GM21423 (cell line): ENCODE data around the gene AIPL1.

Source experiments
- ATAC-seq: cut with Tn5 transposase; IDR thresholded peaks from one replicate; pipeline ENCODE4 v1.9.1; 2021; ENCODE audit warnings: mild to moderate bottlenecking, moderate library complexity; ENCODE audit not compliant: unreplicated experiment

AIPL1 gene

DNA sequence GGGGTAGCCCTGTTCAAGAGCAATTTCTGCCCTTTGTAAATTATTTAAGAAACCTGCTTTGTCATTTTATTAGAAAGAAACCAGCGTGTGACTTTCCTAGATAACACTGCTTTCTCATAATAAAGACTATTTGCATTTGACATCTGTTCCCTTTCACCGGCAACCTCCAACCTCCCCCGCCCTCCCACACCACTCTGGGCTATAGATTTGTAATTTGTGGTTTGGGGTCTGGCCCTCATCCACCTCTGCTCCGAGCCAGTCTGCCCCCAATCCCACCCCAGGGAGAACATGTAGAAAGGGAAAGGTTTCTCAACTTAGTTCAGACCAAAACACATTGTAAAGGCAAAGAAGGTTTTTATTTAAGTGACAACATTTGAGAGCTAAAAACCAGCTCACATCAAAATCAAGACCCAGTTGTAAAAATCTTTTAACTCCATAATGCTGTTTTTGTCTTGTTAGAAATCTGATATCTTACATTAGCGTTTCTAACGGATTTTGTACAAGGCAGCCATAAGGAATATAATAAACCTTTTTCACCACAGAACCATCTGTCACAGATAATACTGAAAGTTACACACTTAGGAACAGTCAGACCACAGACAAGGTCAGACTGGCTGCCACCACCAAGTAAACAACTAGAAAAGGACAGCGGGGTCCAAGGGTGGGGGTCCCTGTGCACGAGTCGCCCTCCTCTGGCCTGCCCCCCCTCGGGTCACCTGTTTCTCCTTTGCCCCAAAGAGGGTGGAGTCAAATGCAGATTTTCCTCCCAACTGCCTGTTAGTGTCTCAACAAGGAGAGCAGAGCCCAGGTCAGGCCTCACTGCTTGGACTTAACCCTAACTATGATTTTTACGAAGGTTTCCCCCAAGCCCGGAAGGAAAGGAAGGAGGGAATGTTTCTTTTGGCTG, 16.3 kb upstream of the AIPL1 start:
- ATAC-seq = no peak

DNA sequence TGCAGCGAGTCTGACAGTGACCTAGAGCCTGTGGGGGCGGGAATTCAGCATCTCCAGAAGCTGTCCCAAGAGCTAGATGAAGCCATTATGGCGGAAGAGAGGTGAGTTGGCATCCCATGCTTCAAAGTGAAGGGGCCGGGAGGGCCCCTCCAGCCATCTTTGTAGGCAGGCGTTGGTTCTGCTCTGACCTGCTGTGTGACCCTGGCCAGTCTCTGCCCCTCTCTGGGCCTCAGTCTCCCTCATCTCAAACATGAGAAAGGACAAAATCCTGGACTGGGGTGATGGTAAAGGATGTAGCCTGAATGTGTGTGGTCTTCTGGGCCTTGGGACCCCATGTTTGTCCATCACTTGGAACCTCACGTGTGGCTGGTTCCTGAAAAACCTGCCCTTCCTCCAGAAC, 14.4 kb upstream of the AIPL1 start:
- no peak for ATAC-seq

DNA sequence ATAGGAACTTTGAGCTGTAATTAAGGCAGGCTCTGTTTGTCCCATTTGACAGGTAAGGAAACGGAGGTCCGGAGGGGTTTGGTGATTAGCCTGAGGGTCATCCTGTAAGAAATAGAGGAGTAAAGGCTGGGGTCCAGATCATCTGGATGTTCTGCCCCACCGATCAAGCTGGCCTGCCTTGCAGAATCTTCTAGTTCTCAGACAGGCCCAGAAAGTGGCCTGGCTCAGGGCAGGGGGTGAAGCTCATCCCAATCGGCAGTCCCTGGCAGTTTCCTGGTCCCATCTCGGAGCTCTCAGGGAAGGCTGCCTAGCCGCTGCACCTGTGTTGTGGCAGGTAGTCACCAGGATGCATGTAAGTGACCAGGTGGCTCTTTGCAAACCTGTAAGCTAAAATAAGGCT, 13.6 kb upstream of the AIPL1 start:
- no peak for ATAC-seq

DNA sequence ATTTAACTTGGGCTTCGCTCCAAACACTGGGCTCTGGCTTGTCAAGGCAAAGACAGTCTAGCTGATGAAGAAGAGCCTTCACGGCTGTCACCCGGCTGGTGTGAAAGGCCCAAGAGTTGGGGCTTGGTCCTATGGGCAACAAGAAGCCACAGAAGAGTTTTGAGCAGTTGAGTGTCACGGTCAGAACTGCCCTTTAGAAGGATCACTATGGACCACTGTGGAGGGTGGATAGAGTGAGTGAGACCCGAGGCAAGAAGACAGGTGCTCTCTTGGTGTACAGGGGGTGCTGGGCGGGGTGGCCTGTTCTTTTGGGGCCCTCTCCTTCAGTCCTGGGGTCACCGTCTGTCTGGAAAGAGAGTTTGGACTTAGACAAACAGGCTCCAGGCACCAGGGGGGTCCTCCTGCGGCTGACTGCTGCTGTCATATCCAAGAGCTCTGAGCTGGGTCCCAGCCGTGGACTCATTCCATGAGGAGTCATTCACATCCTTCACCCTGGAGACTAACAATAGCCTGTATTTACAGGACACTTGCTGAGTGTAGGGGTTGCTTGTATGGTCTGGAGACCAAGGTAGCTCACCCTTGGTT, 11.7 kb upstream of the AIPL1 start:
- no peak for ATAC-seq

DNA sequence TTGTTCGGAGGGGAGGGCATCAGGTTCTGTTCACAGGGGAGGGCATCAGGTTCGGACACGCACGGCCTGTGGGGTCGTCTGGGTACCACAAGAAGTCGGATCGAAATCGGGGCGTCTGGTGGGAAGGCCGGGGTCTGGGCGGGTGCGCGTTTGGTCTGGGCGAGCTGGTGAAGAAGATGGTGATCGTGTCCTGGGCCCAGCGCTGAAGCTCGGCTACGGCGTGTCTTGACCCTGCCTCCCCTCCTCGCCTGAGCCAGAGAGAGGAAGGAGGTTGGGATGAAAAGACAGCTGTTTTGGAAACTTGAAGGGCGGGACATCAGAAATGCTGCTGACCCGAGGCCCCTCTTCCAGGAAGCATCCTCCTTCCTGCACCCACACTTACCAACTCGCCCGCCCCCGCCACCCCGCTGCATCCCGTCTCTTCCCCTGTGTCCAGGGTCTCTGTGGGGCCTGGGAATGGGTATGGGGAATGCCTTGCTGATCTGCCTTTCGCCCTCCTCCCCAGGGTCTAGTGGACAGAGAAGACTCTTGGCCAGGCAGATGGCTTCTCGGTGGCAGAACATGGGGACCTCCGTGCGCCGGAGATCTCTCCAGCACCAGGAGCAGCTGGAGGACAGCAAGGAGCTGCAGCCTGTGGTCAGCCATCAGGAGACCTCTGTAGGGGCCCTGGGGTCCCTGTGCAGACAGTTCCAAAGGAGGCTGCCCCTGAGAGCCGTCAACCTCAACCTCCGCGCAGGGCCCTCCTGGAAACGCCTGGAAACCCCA, 9.8 kb upstream of the AIPL1 start:
- no peak for ATAC-seq

DNA sequence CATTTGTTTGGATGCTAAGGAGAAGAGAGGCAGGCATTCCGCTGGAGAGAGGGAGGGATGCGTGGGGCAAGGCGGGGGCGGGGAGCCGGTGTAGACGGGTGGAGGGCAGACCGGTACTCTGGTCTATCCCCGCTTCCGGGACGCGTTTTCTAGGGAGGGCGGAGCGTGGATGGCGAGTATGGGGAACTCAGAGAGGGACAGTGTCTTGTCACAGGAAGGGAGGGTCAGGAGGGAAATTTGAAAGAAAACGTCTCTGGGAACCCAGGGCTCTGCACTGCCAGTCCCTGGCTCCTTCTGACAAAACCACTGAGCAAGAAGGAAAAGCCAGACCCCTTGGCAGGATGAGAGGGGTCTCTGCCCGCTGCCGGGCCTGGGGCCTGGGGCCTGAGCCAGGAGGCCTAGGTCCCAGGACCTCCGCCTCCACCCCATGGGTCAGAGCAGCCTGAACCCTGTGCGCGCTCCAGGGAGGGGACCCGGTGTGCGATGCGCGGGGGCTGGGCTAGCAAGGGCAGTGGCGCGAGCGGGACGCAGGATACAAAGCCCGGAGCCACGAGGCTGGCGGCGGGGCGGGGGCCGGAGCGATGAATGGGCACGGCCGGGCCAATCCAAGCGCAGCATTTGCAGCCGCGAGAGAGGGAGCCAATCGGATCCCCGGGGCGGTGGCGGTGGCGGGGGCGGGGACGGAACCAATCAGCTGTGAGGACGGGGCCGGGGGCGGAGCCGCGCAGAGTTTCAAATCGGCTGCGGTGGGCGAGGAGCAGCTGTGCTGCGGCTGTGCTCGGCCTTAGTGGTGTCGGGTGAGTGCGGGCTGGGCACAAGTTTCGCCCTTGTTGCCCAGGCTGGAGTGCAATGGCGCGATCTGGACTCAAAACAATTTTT, 9.0 kb upstream of the AIPL1 start, which contains the start of gene PIMREG:
PIMREG (plus strand) TSS at position 764 of the 879 bp plus-strand sequence. CDS start 656 bp downstream, outside the sequence.
- peak; percentile 87 for ATAC-seq

DNA sequence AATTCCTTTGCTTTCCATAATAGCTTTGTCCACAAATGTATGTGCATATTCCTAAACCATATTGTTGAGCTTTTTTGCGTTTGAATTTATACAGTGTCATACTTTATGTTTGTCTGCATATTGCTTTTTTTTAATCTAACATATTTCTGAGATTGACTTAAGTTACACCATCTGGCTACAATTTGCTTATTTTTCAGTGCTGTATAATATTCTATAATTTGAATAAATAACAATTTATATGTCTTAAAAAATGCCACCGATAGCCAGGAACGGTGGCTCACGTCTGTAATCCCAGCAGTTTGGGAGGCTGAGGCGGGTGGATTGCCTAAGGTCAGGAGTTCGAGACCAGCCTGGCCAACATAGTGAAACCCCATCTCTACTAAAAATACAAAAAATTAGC, 7.9 kb upstream of the AIPL1 start:
- no peak for ATAC-seq

DNA sequence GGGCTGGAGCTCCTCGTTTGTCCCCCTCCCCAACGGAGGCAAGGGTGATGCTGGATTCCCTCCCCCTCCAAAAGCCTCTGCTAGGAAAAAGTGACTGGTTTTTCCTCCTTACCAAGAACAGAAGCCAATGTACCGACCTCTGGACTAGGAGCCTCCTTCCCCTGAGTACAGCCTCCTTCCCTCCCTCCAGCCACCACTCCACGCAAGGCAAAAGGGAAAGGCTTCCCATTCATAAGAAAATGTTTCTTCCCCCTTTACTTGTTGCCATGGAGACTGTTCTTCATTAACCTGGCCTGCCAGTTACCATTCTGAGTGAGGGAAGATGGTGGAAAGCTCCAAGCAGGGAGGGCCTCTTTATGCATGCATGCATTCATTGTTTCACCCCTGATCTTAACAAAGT, 5.0 kb upstream of the AIPL1 start:
- ATAC-seq = no peak

DNA sequence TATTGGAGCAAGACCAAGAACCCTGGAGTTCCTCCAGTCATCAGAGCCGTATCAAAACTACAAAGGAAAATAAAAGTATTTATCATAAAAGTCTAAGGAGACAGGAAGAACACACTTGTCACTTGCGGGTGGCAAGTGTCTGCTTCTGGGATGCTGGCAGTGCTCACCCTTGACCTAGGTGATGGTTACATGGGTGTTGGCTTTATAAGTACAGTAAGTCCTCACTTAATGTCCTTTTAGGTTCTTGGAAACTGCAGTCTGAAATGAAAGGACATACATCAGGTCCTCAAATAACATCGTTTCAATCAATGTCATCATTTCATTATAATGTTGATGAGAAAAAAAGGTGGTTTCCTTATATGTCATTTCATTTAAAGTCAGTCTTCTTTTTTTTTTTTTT, 3.0 kb upstream of the AIPL1 start:
- no peak for ATAC-seq

DNA sequence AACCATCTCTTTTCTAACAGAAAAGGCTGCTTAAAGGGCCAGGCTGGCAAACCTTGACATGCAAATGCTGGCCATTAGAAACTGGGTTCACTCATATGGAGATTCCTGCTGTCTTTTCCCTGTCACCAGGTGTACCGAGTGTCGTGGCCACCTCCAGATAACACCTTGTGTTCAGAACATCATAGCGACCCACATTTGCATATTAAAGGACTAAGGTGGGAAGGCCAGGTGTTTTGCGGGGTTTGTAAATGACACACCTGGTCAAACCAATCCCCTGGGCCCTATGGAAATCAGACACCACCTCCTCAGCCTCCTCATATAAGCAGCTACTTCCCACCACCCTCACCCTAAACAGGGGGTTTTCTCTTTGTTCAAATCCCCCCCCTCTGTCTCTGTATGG, 2.5 kb upstream of the AIPL1 start:
- no peak for ATAC-seq

DNA sequence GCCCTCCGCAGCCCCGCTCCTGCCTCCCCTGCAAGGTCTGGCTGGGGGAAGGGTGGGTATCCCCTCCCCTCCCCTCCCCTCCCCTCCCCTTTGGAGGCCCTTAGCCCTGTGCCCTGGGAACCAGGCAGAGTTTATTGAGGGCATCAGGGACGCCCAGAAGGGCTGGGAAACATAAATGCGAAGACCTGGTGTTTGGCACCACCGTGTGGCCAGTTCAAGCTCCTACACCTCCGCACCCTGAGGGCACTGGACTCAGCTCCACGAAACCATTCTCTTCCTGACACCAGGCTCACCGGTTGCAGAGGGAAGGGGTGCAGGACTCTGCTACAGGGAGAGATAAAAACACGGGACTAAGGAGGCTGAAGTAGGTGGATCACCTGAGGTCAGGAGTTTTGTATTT, 1.0 kb upstream of the AIPL1 start:
- ATAC-seq = no peak

DNA sequence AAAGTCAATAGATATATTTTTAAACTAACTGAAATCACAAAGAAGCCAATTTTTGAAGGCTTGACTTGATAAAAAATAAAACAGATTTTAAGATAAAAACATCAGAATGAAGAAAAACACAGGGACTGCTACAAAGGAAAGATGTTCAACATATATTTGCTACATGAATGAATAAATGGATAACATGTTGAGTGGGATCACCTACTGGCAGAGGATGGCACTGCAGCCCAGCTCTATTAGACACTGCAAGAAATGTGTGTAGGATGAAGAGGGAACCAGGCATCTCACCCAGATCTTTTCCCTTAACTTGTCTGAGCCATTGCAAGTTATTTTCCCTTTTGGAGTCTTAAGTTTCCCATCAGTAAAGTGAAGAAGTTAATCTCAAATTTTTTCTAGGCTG, 4.2 kb downstream of the AIPL1 start:
- ATAC-seq = no peak

DNA sequence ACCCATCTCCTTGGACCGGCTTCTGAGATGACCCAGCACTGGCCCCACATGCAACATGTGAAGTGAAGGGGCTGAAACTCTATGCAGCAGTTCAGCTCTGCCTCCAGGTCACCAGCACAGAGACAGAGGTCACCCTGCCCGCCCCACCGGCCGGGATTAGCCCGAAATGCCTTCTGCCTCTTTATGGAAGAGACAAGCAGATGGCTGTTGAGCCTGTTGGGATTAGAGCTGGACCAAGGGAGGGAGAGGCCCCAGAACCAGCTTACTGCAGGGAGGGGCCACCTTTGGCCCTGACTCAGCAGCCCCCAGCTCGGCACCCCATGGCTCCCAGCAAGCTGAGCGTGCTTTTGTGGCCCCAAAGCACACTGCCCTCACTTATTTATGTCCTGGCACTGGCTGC, 5.7 kb downstream of the AIPL1 start:
- no peak for ATAC-seq

DNA sequence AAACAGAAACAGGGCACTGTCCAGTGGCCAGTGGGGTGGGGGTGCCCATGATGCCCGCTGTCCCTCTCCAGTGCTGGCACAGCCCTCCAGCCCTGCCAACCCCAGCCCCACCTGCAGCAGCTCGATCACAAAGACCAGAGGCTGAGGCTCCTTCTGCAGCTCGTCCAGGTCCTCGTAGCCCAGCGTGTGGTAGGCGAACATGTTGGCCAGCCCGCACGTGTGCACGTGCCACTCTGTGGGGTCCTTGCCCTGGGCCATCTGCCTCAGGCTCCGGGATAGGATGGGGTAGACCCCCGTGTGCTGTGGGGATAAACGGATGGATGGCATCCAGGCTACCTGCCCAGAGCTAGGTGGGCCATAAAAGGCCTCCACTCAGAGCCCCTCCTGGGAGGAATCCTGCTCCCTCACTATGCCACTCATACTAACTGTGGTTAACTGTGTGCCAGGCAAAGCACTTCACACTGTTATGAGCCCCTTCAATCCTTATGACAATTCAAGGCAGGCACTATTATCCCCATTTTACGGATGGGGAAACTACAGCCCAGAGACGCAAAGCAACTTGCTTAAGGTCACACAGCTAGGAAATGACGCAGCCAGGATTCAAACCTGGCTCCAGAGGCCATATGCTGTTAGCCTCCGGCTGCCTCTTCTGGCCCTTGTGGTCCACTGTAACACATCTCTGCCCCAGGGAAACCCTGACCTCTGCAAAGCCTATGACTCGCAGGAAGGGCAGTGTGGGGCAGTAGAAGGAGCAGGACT, 6.5 kb downstream of the AIPL1 start:
- no peak for ATAC-seq

DNA sequence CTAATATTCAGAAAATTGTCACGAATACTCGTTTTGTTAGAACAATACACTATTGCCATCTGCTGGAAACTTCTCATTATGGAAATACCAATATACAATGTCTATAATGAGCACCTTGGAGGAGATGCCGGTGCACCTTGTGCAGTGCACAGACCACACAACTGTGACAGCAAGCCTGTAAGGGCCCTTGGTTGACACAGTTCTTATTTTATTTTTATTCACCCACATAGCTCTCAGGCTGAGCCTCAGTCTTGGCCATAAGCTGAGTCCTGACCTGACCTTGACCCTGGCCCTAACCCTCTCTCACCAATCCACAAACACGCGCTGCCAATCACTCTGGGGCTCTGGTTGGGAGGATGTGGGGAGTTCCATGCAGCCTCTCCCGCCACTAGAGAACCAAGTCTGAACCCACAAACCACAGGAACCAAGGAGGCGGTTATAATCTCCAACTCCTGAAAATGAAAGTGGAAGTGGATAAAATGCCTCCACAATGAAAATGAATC, 7.6 kb downstream of the AIPL1 start:
- ATAC-seq = no peak

DNA sequence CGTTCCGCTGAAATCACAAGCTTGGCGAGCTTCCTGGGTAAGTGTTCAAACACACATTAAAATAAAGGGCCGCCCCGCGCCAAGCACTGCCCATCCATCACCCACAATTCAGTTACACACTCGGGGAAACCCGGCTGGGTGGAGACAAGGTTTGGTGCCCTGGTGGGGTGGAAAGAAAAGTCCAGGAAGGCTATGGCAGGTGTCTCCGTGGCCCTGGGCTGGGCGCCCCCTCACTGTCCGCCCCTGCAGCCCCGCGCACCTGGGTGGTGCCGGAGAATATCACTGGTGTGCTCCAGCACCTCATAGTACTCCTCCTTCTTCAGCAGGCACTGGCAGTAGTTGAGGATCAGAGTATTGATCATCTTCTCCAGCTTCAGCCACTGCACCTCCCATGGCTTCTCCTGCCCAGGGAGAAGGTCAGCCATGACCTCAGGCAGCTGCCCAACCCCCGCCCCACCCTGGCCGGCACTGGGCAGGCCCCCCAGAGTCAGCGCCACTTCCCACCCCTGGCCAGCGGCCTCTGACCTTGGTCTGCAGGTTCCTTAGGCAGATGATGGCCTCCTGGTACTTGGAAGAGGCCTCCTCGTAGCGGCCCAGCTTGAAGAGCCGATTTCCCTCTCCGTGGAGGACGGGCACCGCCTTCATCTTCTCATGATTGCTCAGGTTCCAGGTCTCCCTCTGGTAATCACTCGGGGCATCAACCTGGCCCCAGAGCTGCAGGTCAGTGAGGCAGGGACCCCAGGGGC, 8.4 kb downstream of the AIPL1 start:
- ATAC-seq = no peak

DNA sequence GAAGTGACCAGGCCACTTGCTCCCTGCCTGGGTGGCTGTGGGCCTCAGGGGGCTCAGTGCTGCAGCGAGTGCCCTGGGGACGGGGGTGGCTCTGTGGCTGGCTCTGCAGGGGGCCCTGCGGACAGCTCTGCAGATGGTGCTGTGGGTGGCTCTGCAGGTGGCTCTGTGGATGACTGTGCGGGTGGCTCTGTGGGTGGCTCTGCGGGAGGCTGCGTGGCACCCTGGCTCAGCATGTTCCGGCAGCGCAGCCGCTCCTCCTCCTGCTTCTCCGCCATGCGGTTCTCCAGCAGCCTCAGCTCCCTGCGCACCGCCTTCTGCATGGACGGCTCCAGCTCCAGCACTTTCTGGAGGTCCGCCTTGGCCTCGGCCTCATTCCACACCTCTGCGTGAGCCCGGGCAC, 9.5 kb downstream of the AIPL1 start:
- no peak for ATAC-seq

DNA sequence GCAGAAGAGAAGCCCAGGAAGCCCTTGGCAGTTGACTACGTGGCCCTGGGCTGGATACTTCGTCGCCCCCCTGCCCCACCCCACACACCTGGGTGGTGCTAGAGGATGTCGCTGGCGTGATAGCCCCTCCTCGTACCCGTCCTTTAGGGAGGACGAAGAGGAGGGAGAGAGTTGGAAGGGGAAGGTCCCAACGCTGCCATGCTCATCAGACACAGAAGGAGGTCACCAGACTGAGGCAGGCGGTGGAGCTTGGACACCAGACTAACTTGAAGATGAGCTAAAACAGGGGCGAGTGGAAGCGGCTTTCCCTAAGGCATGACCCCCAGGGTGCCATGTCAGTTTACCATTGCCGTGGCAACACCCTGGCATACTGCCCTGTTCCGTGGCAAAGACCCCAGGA, 11.0 kb downstream of the AIPL1 start:
- no peak for ATAC-seq

DNA sequence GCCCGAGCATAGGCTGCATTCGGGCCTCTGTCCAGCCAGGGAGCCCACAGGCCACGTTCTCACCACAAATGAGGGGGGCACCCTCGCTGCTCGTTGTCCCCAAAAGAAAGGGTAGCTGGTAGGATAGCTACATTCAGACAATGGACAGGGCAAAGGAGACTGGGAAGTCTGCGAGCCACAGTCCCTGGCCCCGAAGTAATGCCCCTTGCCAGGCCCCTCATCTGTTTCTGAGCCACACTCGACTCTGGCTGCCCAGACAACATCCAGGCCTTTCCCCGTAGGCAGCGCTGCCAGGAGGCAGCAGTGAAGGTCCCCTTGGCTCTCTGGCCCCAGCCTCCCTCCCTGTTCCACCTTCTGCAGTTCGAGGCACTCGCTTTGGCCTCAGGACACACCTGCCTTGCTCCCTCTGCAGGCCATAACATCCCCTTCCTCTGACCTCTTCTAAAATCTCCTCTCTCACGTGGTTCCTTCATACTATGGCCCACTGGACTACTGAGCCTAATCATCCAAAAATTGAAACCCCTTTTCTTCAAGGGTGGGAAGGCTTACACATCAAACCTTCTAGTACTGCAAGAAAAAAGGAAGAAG, 12.2 kb downstream of the AIPL1 start:
- ATAC-seq = no peak
